GM18867 (cell line): Measurements from ENCODE around the gene NEDD4.
"Not testable (repeated sequence)": the region's sequence is repeated elsewhere in the genome, so short reads cannot be mapped to it uniquely, and the experiment has no call there.

Experiments
- ATAC-seq: cut with Tn5 transposase; IDR thresholded peaks from one replicate; pipeline ENCODE4 v1.9.1; 2021; ENCODE audit warnings: mild to moderate bottlenecking, moderate library complexity; ENCODE audit not compliant: unreplicated experiment

NEDD4 gene

DNA sequence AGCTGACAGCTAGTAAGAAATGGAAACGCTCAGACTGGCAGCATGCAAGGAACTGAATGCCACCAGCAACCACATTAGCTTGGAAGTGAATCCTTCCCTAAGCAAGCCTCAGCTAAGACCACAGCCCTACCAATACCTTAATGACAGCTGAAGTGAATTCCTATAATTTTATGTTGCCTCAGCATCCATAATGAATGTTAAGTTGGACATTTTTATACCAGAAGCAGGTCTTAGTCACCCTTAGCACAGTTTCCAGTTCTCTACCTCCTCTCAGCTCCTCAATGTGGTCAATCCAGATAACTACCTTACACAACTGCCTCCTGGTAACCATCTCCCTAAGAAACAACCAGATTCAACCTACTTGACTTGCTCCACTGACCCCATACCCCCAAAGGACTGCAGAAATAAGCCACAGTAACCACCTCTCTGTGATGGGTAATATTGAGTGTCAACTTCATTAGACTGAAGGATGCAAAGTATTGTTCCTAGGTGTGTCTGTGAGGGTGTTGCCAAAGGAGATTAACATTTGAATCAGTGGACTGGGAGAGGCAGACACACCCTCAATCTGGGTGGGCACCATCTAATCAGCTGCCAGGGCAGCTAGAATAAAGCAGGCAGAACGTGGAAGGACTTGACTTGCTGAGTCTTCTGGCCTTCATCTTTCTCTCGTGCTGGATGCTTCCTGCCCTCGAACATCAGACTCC lies 33.5 kb downstream of the NEDD4 start:
- no peak for ATAC-seq

- no peak for ATAC-seq
Observed at GRCh38 chr15:55958349-55958748, 35.1 kb downstream of the NEDD4 start.

DNA sequence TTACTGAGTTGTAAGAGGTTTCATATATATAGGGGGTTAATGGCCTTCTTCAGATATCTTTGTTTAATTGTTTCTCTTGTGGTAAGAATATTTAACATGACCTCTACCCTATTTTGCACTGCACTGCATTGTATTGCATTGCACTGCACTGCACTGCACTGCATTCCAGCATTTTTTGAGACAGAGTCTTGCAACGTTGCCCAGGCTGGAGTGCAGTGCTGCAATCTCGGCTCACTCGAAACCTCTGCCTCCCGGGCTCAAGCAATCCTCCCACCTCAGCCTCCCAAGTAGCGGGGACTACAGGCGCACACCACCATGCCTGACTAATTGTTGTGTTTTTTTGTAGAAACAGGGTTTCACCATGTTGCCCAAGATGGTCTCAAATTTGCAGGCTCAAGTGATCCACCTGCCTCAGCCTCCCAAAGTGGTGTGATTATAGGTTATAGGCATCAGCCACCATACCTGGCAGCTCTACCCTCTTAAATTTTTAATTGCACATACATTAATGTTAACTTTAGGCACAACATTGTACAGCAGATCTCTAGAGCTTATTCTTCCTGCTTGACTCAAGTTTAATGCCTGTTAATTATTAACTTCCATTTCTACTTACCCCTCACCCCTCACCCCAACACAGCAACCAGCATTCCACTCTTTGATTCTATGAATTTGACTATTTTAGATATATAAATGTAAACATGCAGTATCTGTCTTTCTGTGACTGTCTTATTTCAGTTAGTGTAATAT lies 38.4 kb downstream of the NEDD4 start:
- no peak for ATAC-seq

GRCh38 chr15:55952501-55953274 lies 40.7 kb downstream of the NEDD4 start:
- ATAC-seq: not testable (repeated sequence)

DNA sequence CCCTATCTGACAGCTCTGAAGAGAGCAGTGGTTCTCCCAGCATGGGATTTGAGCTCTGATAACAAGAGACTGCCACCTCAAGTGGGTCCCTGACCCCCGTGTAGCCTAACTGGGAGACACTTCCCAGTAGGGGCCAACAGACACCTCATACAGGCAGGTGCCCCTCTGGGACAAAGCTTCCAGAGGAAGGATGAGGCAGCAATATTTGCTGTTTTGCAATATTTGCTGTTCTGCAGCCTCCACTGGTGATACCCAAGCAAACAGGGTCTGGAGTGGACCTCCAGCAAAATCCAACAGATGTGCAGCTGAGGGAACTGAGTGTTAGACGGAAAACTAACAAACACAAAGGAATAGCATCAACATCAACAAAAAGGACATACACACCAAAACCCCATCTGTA lies 48.8 kb downstream of the NEDD4 start:
- not testable (repeated sequence) for ATAC-seq

- ATAC-seq: no peak
Observed at GRCh38 chr15:55942332-55942731, 51.1 kb downstream of the NEDD4 start.

DNA sequence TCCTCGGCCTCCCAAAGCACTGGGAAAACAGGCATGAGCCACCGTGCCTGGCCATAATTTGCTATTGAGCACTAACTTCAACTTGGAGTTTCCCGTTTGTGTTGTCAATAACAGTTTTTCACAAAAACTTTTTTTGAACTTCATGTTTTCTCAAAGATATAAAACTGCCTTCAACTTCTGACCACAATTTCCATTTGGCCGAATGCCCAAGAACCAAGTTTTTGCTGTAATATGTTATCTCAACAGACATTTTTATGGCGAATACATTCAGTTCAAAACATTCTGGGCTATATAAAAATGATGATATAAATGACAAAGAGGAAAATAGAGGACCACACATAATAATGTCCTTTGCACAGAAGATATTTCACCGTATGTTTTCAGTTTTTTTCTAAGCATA lies 56.4 kb downstream of the NEDD4 start:
- ATAC-seq: no peak

GRCh38 chr15:55928955-55929354 lies 64.5 kb downstream of the NEDD4 start:
- no peak for ATAC-seq

DNA sequence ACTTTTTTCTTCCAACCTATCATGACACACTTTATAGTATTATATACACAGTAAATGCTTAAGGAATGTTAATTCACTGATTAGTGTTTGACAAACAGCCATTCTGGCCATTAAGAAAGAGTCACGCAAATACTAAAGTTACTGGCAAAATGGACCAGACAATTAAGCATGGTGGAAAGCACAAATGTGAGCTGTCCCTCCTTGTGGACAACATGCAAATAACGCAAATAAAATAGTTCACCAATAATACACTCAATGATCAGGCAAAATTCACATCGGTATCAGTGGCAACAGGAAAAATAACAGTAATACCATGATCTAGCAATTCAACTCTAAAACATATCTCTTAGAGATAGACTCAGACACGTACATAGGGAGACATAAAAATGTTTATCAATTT lies 71.7 kb downstream of the NEDD4 start:
- ATAC-seq: no peak

DNA sequence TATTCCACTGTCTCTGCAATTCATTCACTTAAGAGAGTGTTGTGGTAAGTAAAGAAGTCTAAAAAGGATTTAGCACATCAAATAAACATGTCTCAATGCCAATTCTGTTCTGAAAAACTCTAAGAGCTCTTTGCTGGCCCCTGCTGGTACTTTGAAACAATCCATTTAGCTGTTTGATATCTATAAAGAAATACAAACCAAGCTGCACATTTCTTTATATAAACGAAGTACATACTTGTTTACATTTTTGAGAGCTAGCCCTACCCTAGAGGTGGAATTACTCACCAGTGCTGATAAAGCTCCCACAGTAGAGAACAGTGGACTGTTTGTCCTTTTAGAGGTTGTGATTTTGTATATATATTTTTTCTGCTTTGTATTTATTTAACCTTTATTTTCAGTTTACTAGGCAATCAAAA lies 75.5 kb downstream of the NEDD4 start:
- no peak for ATAC-seq

DNA sequence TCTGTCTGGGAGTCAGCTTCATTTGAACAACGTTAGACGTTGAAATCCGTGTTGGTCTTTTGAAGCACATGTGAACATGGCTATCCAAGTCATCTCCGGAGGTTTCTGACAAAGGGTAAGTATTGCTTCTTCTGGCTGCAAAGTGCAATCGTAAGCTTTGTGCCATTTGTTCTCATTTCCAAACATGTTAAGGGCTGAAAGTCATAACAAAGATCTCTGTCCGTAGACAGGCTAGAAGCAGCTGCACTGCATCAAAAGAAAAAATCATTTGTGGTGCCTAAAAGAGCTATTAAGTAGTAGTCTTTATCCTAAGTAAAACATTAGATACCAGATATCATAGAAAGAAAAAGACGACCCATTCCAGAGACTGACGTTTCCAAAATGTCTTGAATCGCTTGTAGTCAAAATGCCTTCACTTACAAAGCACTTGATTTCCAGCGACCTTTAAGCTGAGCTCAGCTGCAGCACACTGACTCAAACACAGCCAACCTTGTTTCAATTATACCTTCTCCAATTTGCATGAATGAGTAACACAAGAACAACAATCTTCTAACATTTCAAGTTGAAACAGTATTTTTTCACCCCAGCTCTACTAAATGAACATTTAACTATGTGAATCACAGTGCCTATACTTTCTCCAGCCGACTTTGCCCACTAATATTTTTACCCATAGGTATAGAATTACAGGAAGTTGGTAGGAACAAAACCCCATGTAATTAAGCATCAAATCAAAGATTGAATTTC lies 76.6 kb downstream of the NEDD4 start:
- ATAC-seq: no peak

DNA sequence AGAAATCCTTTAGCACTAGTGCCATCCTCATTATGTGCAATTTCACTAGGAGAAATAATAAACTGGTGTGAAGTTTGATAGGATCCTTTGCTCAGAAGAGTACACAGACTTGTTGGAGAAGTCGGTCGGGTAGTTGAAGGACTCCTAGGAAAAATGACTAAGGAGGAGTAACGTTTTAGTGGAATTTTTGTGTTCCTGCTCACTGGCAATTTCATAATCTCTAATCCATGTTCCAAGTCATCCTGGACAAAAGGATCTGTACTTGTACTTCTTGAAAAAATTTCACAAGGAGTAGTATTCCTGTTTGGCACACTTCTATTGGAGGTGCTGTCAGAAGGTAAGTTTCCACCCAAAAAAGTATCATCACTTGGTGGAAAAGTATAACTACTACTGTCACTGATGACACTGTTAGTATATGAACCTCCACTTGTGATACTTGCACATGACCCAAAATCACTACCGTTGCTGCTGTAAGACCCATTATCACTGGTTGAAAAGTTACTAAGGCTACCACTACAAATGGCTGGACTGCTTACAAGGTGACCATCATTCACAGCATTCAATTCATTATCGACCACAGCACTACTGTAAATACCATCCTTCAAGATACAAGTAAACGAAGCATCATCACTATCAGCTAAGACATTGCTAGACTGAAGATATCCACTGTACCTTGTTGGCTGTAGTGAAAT lies 77.4 kb downstream of the NEDD4 start:
- ATAC-seq: no peak

- no peak for ATAC-seq
Observed at GRCh38 chr15:55915221-55915620, 78.2 kb downstream of the NEDD4 start.

- no peak for ATAC-seq
Observed at GRCh38 chr15:55914446-55914845, 79.0 kb downstream of the NEDD4 start.

DNA sequence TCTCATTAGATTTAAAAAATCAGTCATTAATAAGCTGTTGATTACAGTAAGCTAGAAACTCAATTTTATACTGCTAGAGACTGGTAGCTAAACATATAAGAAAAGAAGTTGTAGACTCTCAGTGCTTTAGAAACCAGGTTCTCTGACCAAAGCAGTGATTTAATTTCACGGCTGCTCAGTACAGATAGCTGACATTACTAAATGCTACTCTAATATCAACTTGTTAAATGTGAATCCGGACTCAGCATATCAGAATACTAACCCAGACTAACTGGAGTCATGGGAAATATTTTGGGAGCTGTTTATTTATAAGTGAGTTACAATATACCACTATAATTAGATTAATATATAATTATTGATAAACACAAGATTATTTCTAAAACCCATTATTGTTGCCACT lies 80.4 kb downstream of the NEDD4 start:
- ATAC-seq: no peak

GRCh38 chr15:55909036-55909811 lies 84.2 kb downstream of the NEDD4 start:
- no peak for ATAC-seq

DNA sequence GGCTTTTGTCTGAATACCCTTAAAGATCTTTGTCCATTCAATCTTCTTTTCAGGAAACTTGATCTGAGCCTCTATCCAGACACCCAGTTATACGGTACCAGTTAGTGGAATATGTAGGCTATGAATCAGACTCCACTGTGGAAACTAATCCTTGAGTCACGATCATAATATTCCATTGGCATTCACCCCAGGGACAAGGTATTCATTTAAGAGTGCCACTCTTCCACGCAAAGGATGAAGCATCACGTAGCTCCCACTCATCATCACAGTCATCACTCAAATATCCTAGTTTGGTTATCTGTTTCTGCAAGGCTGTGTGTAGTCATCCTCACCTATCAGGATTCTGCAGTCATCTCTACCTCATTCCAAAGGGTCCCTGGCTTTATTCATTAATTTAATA lies 85.6 kb downstream of the NEDD4 start:
- ATAC-seq: no peak

GRCh38 chr15:55902981-55903380 lies 90.4 kb downstream of the NEDD4 start:
- no peak for ATAC-seq

DNA sequence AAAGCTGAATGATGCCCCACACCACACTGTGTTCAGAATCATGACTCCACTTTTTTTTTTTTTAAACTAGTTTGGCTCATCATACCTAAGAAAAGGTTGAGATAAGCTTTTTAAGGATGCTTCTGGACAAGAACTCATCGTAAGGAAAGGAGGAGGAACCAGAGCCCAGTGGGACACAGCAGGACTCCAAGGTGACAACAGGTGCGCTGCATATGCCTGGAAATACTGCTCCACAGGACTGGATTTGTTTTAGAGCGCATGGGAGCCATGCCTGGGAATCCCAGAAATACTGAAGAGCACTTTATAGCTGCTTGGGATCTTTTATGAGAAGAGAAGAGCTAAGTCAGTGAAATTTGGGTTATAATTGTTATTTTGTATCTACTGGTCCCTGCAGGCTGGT lies 93.4 kb downstream of the NEDD4 start:
- no peak for ATAC-seq

DNA sequence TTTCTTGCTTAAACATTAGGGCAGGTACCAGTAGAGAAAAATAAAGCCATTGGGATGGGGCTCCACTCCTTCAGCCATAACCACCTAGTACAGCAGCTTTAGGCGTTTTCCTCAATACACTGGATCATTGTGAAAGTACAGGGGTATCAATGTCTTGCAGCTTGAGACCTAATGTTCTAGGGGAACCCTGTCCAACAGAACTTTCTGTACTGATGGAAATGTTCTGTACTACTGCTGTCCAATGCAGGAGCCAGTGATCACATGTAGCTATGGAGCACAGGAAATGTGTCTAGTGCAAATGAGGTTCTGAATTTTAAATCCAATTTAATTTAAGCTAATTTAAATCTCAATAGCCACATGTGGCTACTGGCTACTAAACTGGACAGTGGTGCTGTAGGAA lies 93.9 kb downstream of the NEDD4 start:
- ATAC-seq: no peak
